HT-29 (cell line): ENCODE data around the gene IGDCC3. TPM values are rescaled to one million over a fixed set of nuclear protein-coding genes. Genes with fewer than 3 reads are reported as not detected.

Experiments used
- DNase-seq: peaks from one replicate; pipeline ENCODE4 v3.0.0-alpha.2; 2015; ENCODE audit warnings: low spot score
- small RNA-seq: library from RNA; depleted of rRNA; stranded (forward); fragments of <200 nt; gene quantifications from one replicate; pipeline ENCODE3, GENCODE V24; 2014
- total RNA-seq: library from RNA; depleted of rRNA; stranded (reverse); fragments of >200 nt; shearing (Covaris generic); gene quantifications from 2 replicates; pipeline ENCODE4 v1.2.3, GENCODE V29; 2014; rRNA removed

Gene IGDCC3
- total RNA-seq, 1 experiment from 2014 or later: not detected

DNA sequence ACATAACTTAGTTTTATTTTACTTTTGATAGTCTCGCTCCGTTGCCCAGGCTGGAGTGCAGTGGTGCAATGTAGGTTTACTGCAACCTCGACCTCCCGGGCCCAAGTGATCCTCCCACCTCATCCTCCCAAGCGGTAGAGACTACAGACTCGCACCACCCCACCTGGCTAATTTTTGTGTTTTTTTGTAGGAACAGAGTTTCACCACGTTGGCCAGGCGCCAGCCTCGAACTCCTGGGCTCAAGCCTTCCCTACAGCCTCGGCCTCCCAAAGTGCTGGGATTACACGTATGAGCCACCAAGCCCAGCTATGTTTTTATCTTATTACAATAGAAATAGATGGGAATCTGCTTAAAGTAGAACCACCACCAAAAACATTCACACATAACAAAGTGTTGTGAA, 79.1 kb downstream of the IGDCC3 start:
- DNase-seq: no peak

GRCh38 chr15:65292938-65293518, 84.8 kb downstream of the IGDCC3 start:
- no peak for DNase-seq

DNA sequence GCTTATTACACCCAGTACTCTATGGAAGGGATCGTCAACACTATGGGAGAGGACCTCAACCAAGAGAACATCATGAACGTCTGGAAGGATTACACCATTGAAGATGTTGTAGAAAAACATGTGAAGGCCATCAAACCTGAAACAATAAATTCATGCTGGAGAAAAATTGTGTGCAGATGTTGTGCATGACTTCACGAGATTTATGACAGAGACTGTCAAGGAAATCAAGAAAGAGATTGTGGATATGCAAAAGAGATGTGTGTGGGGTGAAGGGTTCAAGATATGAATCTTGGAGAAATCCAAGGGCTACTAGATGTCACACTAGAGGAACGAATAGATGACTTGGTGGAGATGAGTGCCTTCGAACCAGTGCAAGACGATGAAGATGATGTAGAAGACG, 87.6 kb downstream of the IGDCC3 start:
- no peak for DNase-seq

- no peak for DNase-seq
These were observed 88.4 kb downstream of the IGDCC3 start for GRCh38 chr15:65289261-65289854.

DNA sequence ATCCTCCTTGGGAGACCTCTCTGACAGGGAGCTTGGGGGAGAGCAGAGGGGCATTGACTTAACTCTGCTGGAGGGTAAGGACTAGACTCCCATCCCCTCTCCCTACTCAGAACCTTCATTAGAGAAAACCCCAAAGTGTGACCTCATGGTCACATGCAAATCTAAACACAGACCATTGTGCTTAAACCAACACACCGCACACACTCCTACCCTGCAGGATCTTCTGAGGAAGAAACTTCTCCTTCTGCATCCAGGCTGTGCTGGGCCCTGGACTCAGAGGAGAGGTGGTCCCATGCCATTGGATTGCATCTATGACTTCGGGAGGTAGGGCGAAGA, 90.3 kb downstream of the IGDCC3 start:
- DNase-seq: no peak

- DNase-seq: peak; percentile 90
These were observed 90.9 kb downstream of the IGDCC3 start, which contains the start of gene PARP16 for GRCh38 chr15:65286704-65287519. Gene PARP16, minus strand, starts transcription at chr15:65286883. Its CDS starts 457 bp downstream, at chr15:65286426.

DNA sequence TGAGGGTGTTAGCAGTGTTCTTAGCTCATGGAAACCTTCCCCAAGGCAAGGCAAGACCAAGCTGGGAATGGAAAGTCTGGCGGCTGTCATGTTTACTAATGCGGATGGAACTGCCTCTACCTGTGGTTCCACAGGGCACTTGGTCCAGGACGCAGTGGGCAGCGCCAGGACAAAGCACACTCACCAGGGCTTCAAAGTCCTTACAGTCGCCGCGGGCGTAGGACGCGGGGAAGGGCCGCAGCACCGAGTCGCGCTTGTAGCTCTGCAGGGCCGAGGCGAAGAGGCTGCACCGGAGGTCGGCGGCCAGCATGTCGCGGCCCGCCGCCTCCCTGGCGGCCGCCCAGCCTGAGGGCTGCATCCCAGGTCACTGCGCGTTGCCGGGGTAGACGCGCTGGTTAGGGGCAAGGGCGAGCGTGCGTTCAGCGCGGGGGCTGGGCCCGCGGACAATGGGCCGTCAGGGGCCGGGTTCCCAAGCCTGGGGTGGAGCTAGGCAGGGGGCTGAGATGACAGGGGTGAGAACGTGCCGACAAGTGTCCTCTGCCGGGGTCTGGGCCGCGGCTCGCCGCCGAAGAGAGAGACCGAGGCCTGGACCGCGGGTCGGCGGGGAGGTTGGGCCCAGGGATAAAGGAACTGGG, 91.6 kb downstream of the IGDCC3 start:
- peak; percentile 59 for DNase-seq

- DNase-seq: no peak
These were observed 92.3 kb downstream of the IGDCC3 start for GRCh38 chr15:65285291-65286068.

- no peak for DNase-seq
These were observed 99.3 kb downstream of the IGDCC3 start for GRCh38 chr15:65278480-65278879.

Small RNA genes lying within 50 kb of the gene (small RNA-seq; reads per million reads assigned to genes)
- 704,338 reads per million, percentile 100 among the genes with 10 or more reads in this experiment for gene RNU5A-1
- gene RNU5B-1: 65,909 reads per million, percentile 100 among the genes with 10 or more reads in this experiment
- gene SNORA24B: not detected

Other genes starting within 250 kb of the IGDCC3 start
- gene PDCD7, start 244.2 kb downstream of the IGDCC3 start, total RNA-seq: 9.8 and 9.9 TPM in 2 replicates
- gene CLPX, start 192.7 kb downstream of the IGDCC3 start, total RNA-seq: 24.5 and 31.4 TPM in 2 replicates
- 0.03 TPM in 1 of 2 replicates, not detected in the other for gene CILP, start 166.5 kb downstream of the IGDCC3 start, total RNA-seq
- gene PARP16, start 91.1 kb downstream of the IGDCC3 start, total RNA-seq: 4.6 and 6.7 TPM in 2 replicates
- gene RNU5A-1, start 82.0 kb downstream of the IGDCC3 start, total RNA-seq: not detected in 2 replicates
- gene RNU5B-1, start 73.3 kb downstream of the IGDCC3 start, total RNA-seq: not detected in 2 replicates
- gene IGDCC4, start 44.9 kb upstream of the IGDCC3 start, total RNA-seq: not detected in 2 replicates
- gene DPP8, start 139.7 kb upstream of the IGDCC3 start, total RNA-seq: 28.0 and 34.3 TPM in 2 replicates
- 77.9 and 82.4 TPM in 2 replicates for gene HACD3, start 152.5 kb upstream of the IGDCC3 start, total RNA-seq
- 51.8 and 55.1 TPM in 2 replicates for gene INTS14, start 233.1 kb upstream of the IGDCC3 start, total RNA-seq
- gene SLC24A1, start 243.9 kb upstream of the IGDCC3 start, total RNA-seq: 4.0 and 5.1 TPM in 2 replicates